ENCODE measurements around the gene NSD2.

Gene NSD2

DNA sequence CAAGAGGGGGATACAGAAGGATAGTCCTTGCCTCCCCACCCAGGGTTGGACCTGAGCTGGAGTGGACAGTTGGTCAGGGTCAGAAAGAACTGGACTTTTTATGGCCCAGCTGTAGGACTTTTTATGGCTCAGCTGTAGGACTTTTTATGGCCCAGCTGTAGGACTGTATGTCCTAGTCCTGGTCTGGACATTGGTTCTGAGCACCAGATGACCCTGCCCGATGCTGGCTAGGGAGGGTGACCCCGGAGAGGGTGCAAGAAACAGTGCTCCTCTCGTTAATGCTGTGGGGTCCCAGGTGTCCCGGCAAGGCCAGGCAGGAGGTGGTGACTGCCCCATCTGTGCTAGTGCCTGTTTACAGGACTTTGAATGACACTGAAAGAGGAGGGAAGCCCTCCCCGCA lies 13.3 kb upstream of the NSD2 start:
- Histone ChIP-seq H3K9ac (ENCODE audit: low read length) (no peak overlapping the region), H3K79me2 (ENCODE audit: insufficient read depth, low read length) (peaks cover 27% of the 10 kb centered on the region), H2AFZ (ENCODE audit: low read depth, low read length, severe bottlenecking) (no peak overlapping the region), H3K36me3 (ENCODE audit: low read length) (no peaks in the 10 kb centered on the region), H3F3A (ENCODE audit: insufficient read depth) (peaks cover 7% of the 10 kb centered on the region; the same call in 1 of the 2 replicates), H3K9me3 (ENCODE audit: insufficient read depth, low read length) (no peaks in the 10 kb centered on the region), H3K27me3 (ENCODE audit: low read length) (no peaks in the 10 kb centered on the region), H3K4me3 (ENCODE audit: insufficient read depth, low read length, poor library complexity, severe bottlenecking) (no peak overlapping the region), H3K27ac (ENCODE audit: low read depth, low read length) (no peak overlapping the region), H3K9me2 (replicated peaks; ENCODE audit: insufficient read depth, low read length) (no peaks in the 10 kb centered on the region), H3K4me2 (ENCODE audit: low read depth, low read length, poor library complexity, severe bottlenecking) (no peak overlapping the region), H4K20me1 (ENCODE audit: low read depth, low read length) (no peaks in the 10 kb centered on the region)
- no peak for TF ChIP-seq EZH2phosphoT487 (conservative IDR thresholded peaks at IDR 0.05; ENCODE audit: low read length)
- TF ChIP-seq, protein P1, sequence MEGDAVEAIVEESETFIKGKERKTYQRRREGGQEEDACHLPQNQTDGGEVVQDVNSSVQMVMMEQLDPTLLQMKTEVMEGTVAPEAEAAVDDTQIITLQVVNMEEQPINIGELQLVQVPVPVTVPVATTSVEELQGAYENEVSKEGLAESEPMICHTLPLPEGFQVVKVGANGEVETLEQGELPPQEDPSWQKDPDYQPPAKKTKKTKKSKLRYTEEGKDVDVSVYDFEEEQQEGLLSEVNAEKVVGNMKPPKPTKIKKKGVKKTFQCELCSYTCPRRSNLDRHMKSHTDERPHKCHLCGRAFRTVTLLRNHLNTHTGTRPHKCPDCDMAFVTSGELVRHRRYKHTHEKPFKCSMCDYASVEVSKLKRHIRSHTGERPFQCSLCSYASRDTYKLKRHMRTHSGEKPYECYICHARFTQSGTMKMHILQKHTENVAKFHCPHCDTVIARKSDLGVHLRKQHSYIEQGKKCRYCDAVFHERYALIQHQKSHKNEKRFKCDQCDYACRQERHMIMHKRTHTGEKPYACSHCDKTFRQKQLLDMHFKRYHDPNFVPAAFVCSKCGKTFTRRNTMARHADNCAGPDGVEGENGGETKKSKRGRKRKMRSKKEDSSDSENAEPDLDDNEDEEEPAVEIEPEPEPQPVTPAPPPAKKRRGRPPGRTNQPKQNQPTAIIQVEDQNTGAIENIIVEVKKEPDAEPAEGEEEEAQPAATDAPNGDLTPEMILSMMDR (IDR thresholded peaks at IDR 0.05; ENCODE audit: insufficient read depth, low read length, poor library complexity, severe bottlenecking): no peak

GRCh38 chr4:1859389-1859753 lies 11.8 kb upstream of the NSD2 start:
- H3K27ac ChIP-seq (ENCODE audit: low read depth, low read length): no peak overlapping the region
- no peak overlapping the region for H3K4me3 ChIP-seq (ENCODE audit: insufficient read depth, low read length, poor library complexity, severe bottlenecking)
- H3K9ac ChIP-seq (ENCODE audit: low read length): no peak overlapping the region
- H3K9me3 ChIP-seq (ENCODE audit: insufficient read depth, low read length): no peaks in the 10 kb centered on the region
- H4K20me1 ChIP-seq (ENCODE audit: low read depth, low read length): no peaks in the 10 kb centered on the region
- H2AFZ ChIP-seq (ENCODE audit: low read depth, low read length, severe bottlenecking): no peak overlapping the region
- H3K27me3 ChIP-seq (ENCODE audit: low read length): no peaks in the 10 kb centered on the region
- no peak overlapping the region for H3K4me2 ChIP-seq (ENCODE audit: low read depth, low read length, poor library complexity, severe bottlenecking)
- H3F3A ChIP-seq (ENCODE audit: insufficient read depth): peaks cover 7% of the 10 kb centered on the region; the same call in 1 of the 2 replicates
- peaks cover 13% of the 10 kb centered on the region for H3K79me2 ChIP-seq (ENCODE audit: insufficient read depth, low read length)
- H3K36me3 ChIP-seq (ENCODE audit: low read length): no peaks in the 10 kb centered on the region
- TF ChIP-seq EZH2phosphoT487 (conservative IDR thresholded peaks at IDR 0.05; ENCODE audit: low read length): no peak
- TF ChIP-seq, protein P1 (IDR thresholded peaks at IDR 0.05; ENCODE audit: insufficient read depth, low read length, poor library complexity, severe bottlenecking): no peak
- no peaks in the 10 kb centered on the region for H3K9me2 ChIP-seq (replicated peaks; ENCODE audit: insufficient read depth, low read length)

- Histone ChIP-seq H3K27ac (ENCODE audit: low read depth, low read length) (no peak overlapping the region), H3F3A (ENCODE audit: insufficient read depth) (peaks cover 7% of the 10 kb centered on the region; the same call in 1 of the 2 replicates), H3K27me3 (ENCODE audit: low read length) (no peaks in the 10 kb centered on the region), H3K9ac (ENCODE audit: low read length) (peak overlapping the region; percentile 8; the same call in 1 of the 2 replicates), H3K4me2 (ENCODE audit: low read depth, low read length, poor library complexity, severe bottlenecking) (peak overlapping the region; percentile 19), H3K36me3 (ENCODE audit: low read length) (no peaks in the 10 kb centered on the region), H3K9me2 (replicated peaks; ENCODE audit: insufficient read depth, low read length) (no peaks in the 10 kb centered on the region), H3K4me3 (ENCODE audit: insufficient read depth, low read length, poor library complexity, severe bottlenecking) (no peak overlapping the region), H2AFZ (ENCODE audit: low read depth, low read length, severe bottlenecking) (no peak overlapping the region), H3K9me3 (ENCODE audit: insufficient read depth, low read length) (no peaks in the 10 kb centered on the region), H4K20me1 (ENCODE audit: low read depth, low read length) (no peaks in the 10 kb centered on the region), H3K79me2 (ENCODE audit: insufficient read depth, low read length) (no peaks in the 10 kb centered on the region)
- no peak for TF ChIP-seq EZH2phosphoT487 (conservative IDR thresholded peaks at IDR 0.05; ENCODE audit: low read length)
- TF ChIP-seq, protein P1 (IDR thresholded peaks at IDR 0.05; ENCODE audit: insufficient read depth, low read length, poor library complexity, severe bottlenecking): no peak
Observed at GRCh38 chr4:1862055-1862911, 8.9 kb upstream of the NSD2 start.

Measured in SU-DHL-6 (cell line).